H1 (cell line): Measurements from ENCODE around the gene DNAJC17. TPM values are rescaled to one million over a fixed set of nuclear protein-coding genes. Genes with fewer than 3 reads are reported as not detected.

Source experiments
- CTCF ChIA-PET: fragments of 300-600 bp; sonication (Branson Sonifier 250); formaldehyde crosslinking; loops from one replicate; lab custom pipeline; 2021; ENCODE audit not compliant: partially characterized antibody; lab: Charles Lee
- POLR2A ChIA-PET: fragments of 300-600 bp; sonication (Branson Sonifier 250); formaldehyde crosslinking; loops from one replicate; lab custom pipeline; 2021; ENCODE audit warnings: inconsistent platforms; ENCODE audit not compliant: partially characterized antibody; lab: Charles Lee
- DNase-seq, 2 experiments: peaks; one replicate each; pipeline versions ENCODE4 v3.0.0 to v3.0.0-alpha.2; 2010 to 2022; ENCODE audit warnings: low spot score in 2 of 2, low read depth in 1 of 2, mixed read lengths in 1 of 2
- FAIRE-seq: peaks from 2 replicates; lab custom pipeline; 2011; peaks lifted over from hg19 to GRCh38; lab: Jason Lieb, UNC
- H2AFZ ChIP-seq: 2 replicates; pipeline ENCODE4 v1.8.1; 2012; ENCODE audit warnings: low read length, inconsistent platforms
- H2AK5ac ChIP-seq: 2 replicates; pipeline ENCODE4 v1.6.1; 2013; ENCODE audit warnings: low read depth, low read length
- H2BK120ac ChIP-seq: replicated peaks from 2 replicates; pipeline ENCODE3; 2013; ENCODE audit warnings: low read depth, low read length, inconsistent platforms
- H2BK12ac ChIP-seq: 2 replicates; pipeline ENCODE4 v1.6.1; 2013; ENCODE audit warnings: low read depth, low read length
- H2BK15ac ChIP-seq: 2 replicates; pipeline ENCODE4 v1.6.1; 2013; ENCODE audit warnings: low read length
- H2BK20ac ChIP-seq: 2 replicates; pipeline ENCODE4 v1.6.1; 2013; ENCODE audit warnings: low read length
- H2BK5ac ChIP-seq: 2 replicates; pipeline ENCODE4 v1.6.1; 2013; ENCODE audit warnings: low read depth, low read length
- H3K14ac ChIP-seq: 2 replicates; pipeline ENCODE4 v1.6.1; 2013; ENCODE audit warnings: inconsistent platforms; ENCODE audit not compliant: insufficient read length
- H3K18ac ChIP-seq: 2 replicates; pipeline ENCODE4 v1.6.1; 2013; ENCODE audit warnings: low read length; ENCODE audit errors: extremely low read depth
- H3K23ac ChIP-seq: 2 replicates; pipeline ENCODE4 v1.6.1; 2013; ENCODE audit warnings: inconsistent platforms; ENCODE audit not compliant: insufficient read length
- H3K23me2 ChIP-seq: 2 replicates; pipeline ENCODE4 v1.6.1; 2013; ENCODE audit warnings: low read depth, low read length
- H3K27ac ChIP-seq: 2 replicates; pipeline ENCODE4 v1.6.1; 2011; ENCODE audit warnings: low read depth, low read length, inconsistent platforms
- H3K27me3 ChIP-seq, 4 experiments: replicated peaks in 1 of 4; 1 replicate in 1 of 4; 2 replicates in 3 of 4; pipeline versions ENCODE4 v1.6.1 to v1.8.1; 2011 to 2013; ENCODE audit warnings: low read length in 3 of 4, mild to moderate bottlenecking in 3 of 4, inconsistent platforms in 2 of 4, mixed read lengths in 2 of 4, moderate library complexity in 1 of 4; ENCODE audit not compliant: control insufficient read depth in 3 of 4, insufficient read depth in 3 of 4; ENCODE audit errors: extremely low read depth in 1 of 4
- H3K36me3 ChIP-seq, 4 experiments: 2 replicates each; pipeline versions ENCODE4 v1.6.1 to v1.8.1; 2011 to 2013; ENCODE audit warnings: mild to moderate bottlenecking in 4 of 4, low read length in 3 of 4, moderate library complexity in 2 of 4, control low read depth in 1 of 4, inconsistent platforms in 1 of 4; ENCODE audit not compliant: insufficient read depth in 4 of 4, control insufficient read depth in 2 of 4
- H3K4ac ChIP-seq: replicated peaks from 2 replicates; pipeline ENCODE3; 2013; ENCODE audit warnings: low read length, low read depth, mixed read lengths, inconsistent platforms; ENCODE audit not compliant: insufficient read length
- H3K4me1 ChIP-seq, 4 experiments: replicated peaks in 1 of 4; 1 replicate in 1 of 4; 2 replicates in 3 of 4; pipeline versions ENCODE4 v1.6.1 to v1.8.1; 2011 to 2013; ENCODE audit warnings: low read length in 3 of 4, inconsistent platforms in 2 of 4, mixed read lengths in 1 of 4; ENCODE audit not compliant: insufficient read depth in 4 of 4, control insufficient read depth in 3 of 4
- H3K4me2 ChIP-seq, 2 experiments: 2 replicates each; pipeline versions ENCODE4 v1.6.1 to v1.8.1; 2011 to 2013; ENCODE audit warnings: low read depth in 2 of 2, low read length in 2 of 2, control low read depth in 1 of 2, inconsistent platforms in 1 of 2, mild to moderate bottlenecking in 1 of 2; ENCODE audit not compliant: insufficient read depth in 1 of 2
- H3K4me3 ChIP-seq, 4 experiments: fragments of 200-600, 300-600 bp in 1 of 4; sonication (generic), shearing (Covaris generic), sonication (Bioruptor Twin) in 1 of 4; 2 replicates each; pipeline versions ENCODE4 v1.5.1 to v1.8.1; 2011 to 2016; ENCODE audit warnings: low read length in 4 of 4, low read depth in 3 of 4, control low read depth in 2 of 4, inconsistent platforms in 2 of 4, mild to moderate bottlenecking in 2 of 4, mixed read lengths in 1 of 4, moderate library complexity in 1 of 4; ENCODE audit not compliant: insufficient read depth in 2 of 4; ENCODE audit errors: extremely low read depth in 1 of 4
- H3K56ac ChIP-seq: replicated peaks from 2 replicates; pipeline ENCODE3; 2013; ENCODE audit warnings: low read depth, mild to moderate bottlenecking, mixed read lengths, low read length, inconsistent platforms; ENCODE audit not compliant: insufficient read length
- H3K79me1 ChIP-seq: 2 replicates; pipeline ENCODE4 v1.6.1; 2013; ENCODE audit warnings: low read depth, low read length, control low read depth
- H3K79me2 ChIP-seq, 2 experiments: 2 replicates each; pipeline versions ENCODE4 v1.6.1 to v1.8.1; 2012 to 2013; ENCODE audit warnings: low read length in 2 of 2, mild to moderate bottlenecking in 2 of 2, inconsistent platforms in 1 of 2; ENCODE audit not compliant: insufficient read depth in 2 of 2, control insufficient read depth in 1 of 2
- H3K9ac ChIP-seq, 4 experiments: replicated peaks in 1 of 4; 1 replicate in 1 of 4; 2 replicates in 3 of 4; pipeline versions ENCODE4 v1.6.1 to v1.8.1; 2011 to 2013; ENCODE audit warnings: low read depth in 3 of 4, low read length in 3 of 4, control low read depth in 2 of 4, mild to moderate bottlenecking in 2 of 4, moderate library complexity in 2 of 4, inconsistent platforms in 1 of 4; ENCODE audit errors: extremely low read depth in 1 of 4
- H3K9me3 ChIP-seq, 2 experiments: 2 replicates each; pipeline versions ENCODE4 v1.6.1 to v1.8.1; 2012 to 2013; ENCODE audit warnings: mild to moderate bottlenecking in 2 of 2, moderate library complexity in 2 of 2, control low read depth in 1 of 2, inconsistent platforms in 1 of 2, low read depth in 1 of 2, low read length in 1 of 2, mixed read lengths in 1 of 2; ENCODE audit not compliant: insufficient read depth in 2 of 2
- H4K20me1 ChIP-seq, 2 experiments: replicated peaks in 1 of 2; 2 replicates each; pipeline versions ENCODE3 to v1.8.1; 2011 to 2013; ENCODE audit warnings: inconsistent platforms in 2 of 2, low read length in 2 of 2, mild to moderate bottlenecking in 1 of 2; ENCODE audit not compliant: insufficient read depth in 2 of 2, control insufficient read depth in 1 of 2
- H4K5ac ChIP-seq: 2 replicates; pipeline ENCODE4 v1.6.1; 2013; ENCODE audit warnings: low read length, low read depth, mixed read lengths, inconsistent platforms; ENCODE audit not compliant: insufficient read length
- H4K8ac ChIP-seq: 2 replicates; pipeline ENCODE4 v1.8.0; 2013; ENCODE audit warnings: mild to moderate bottlenecking, moderate library complexity, low read length, inconsistent platforms; ENCODE audit not compliant: insufficient read depth; ENCODE audit errors: extremely low read depth
- H4K91ac ChIP-seq: replicated peaks from 2 replicates; pipeline ENCODE3; 2013; ENCODE audit warnings: low read length, mixed read lengths, inconsistent platforms; ENCODE audit not compliant: insufficient read length
- WGBS, 2 experiments: shearing (Covaris generic) in 1 of 2; methylation state at CpG; one replicate each; pipeline versions ENCODE4 v1.1.6 to v1.1.7; 2013 to 2015; ENCODE audit warnings: low lambda C conversion rate in 2 of 2, mixed read lengths in 2 of 2, inconsistent platforms in 1 of 2, low coverage in 1 of 2, missing lambda C conversion rate in 1 of 2; ENCODE audit not compliant: insufficient replicate concordance in 2 of 2, insufficient coverage in 1 of 2, insufficient read length in 1 of 2; ENCODE audit errors: extremely low coverage in 1 of 2, missing lambda C conversion rate in 1 of 2; 5-methylcytosine and 5-hydroxymethylcytosine counted together
- polyA plus RNA-seq, 7 experiments: library from polyadenylated mRNA; depleted of rRNA in 3 of 7; stranded (reverse) in 5 of 7; unstranded in 2 of 7; fragments of >200 nt in 5 of 7; fragments of 200-250 nt in 2 of 7; gene quantifications; 1 replicate in 5 of 7; 2 replicates in 1 of 7; 4 replicates in 1 of 7; pipeline versions ENCODE4 v1.2.1 to v1.2.3, GENCODE V29; 2011 to 2013; ENCODE audit warnings: missing spikeins in 2 of 7, mixed read lengths in 2 of 7
- total RNA-seq: library from RNA; stranded (reverse); fragmentation: NEBNext Ultra II Directional; extraction: Animal tissue kit (Norgen Biotek cat#: 25700); gene quantifications from 2 replicates; pipeline ENCODE4 v1.2.1, GENCODE V29; 2021
- TF ChIP-seq, protein P1 (sequence below): IDR thresholded peaks from 2 replicates; pipeline ENCODE4 v1.6.1; 2012; ENCODE audit warnings: inconsistent platforms
- TF ChIP-seq, protein P2 (sequence below): IDR thresholded peaks from 2 replicates; pipeline ENCODE4 v1.6.1; 2012; ENCODE audit warnings: inconsistent platforms

Gene DNAJC17
- total and polyA plus RNA-seq, 2 of the 8 experiments (the other 6 are each of a cell fraction or from before 2014, with no cell fraction given): 39.5 to 45.4 TPM

DNA sequence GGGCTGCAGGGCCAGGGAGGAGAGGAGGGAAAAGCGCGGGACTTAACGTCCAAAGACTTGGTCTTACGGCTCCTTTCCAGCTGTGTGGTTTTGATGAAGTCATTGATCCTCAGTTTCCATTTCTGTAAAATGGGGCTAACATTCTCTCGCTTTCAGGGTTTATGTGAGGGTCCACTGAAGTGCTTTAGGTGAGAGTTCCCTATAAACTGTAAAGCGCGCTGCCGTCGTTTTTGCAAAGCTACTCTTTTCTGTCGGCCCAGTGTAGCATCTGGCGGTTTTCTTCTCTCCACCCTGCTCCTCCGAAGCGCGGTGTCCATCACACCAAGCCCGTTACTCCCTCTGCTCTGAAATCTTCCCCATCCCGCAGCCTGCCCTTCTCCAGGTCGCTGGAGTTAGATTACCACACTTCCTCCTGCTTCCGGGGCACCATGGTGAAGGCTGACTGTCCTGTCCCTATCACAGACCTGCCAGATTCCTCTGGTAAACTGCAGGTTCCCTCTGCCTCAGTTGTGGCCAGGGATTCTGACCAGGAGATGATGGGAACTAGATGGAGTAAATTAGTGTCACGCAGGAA is 702 bp upstream of the DNAJC17 start:
- Histone ChIP-seq H3K4me3 (peak overlapping the region; percentile 58 to 99 (median 76)), H4K8ac (peak overlapping the region; percentile 29; the same call in 1 of the 2 replicates), H3K4me2 (peak overlapping the region; percentile 85 to 91), H3K4me1 (peaks cover 0 to 10% (median 5%) of the 10 kb centered on the region in 4 experiments; a peak in 5 of 7 replicates), H3K79me2 (no peaks in the 10 kb centered on the region; a peak in 1 of 4 replicates), H2BK15ac (0 out of 2 replicates have a peak overlapping the region, but pooled peaks have one; percentile 89), H3K23ac (no peak overlapping the region), H3K27ac (no peak overlapping the region; the same call in 1 of the 2 replicates), H3K9ac (no peak overlapping the region; a peak in 1 of 7 replicates), H2BK12ac (no peak overlapping the region), H2BK120ac (no peak overlapping the region), H3K18ac (peak overlapping the region; percentile 38; the same call in 1 of the 2 replicates), H3K23me2 (peaks cover 9% of the 10 kb centered on the region; the same call in 1 of the 2 replicates), H4K5ac (peak overlapping the region; percentile 71), H2AK5ac (no peak overlapping the region), H3K79me1 (no peaks in the 10 kb centered on the region), H3K4ac (no peak overlapping the region), H3K36me3 (peaks cover 0 to 2% (median 0%) of the 10 kb centered on the region in 4 experiments; a peak in 1 of 8 replicates), H4K91ac (peak overlapping the region; percentile 49), H3K14ac (no peak overlapping the region), H2BK5ac (peak overlapping the region; percentile 69), H2BK20ac (no peak overlapping the region), H3K27me3 (no peaks in the 10 kb centered on the region), H3K9me3 (no peaks in the 10 kb centered on the region), H3K56ac (no peak overlapping the region), H2AFZ (peak overlapping the region; percentile 91), H4K20me1 (no peaks in the 10 kb centered on the region)
- DNase-seq: no peak
- CTCF ChIA-PET: interaction anchor here (0.7 to 2.6 kb wide), 9 partner anchors 10 to 89 kb away, joined by 3 to 9 read pairs (median 5); partner anchors contain the start of gene RHOV
- no peak for FAIRE-seq
- 79% methylated on average over 16 of the region's 19 CpGs; no CpG with 5 or more reads in 1 of the 2 experiments for WGBS, 2 experiments
- POLR2A ChIA-PET: interaction anchor here (0.6 to 2.1 kb wide), 8 partner anchors 21 to 495 kb away, joined by 3 to 7 read pairs (median 4); partner anchors contain the start of genes RAD51, SPINT1 and VPS18
- TF ChIP-seq, protein P1, sequence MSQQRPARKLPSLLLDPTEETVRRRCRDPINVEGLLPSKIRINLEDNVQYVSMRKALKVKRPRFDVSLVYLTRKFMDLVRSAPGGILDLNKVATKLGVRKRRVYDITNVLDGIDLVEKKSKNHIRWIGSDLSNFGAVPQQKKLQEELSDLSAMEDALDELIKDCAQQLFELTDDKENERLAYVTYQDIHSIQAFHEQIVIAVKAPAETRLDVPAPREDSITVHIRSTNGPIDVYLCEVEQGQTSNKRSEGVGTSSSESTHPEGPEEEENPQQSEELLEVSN: peak; percentile 40; the same call in 1 of the 2 replicates
- TF ChIP-seq, protein P2, sequence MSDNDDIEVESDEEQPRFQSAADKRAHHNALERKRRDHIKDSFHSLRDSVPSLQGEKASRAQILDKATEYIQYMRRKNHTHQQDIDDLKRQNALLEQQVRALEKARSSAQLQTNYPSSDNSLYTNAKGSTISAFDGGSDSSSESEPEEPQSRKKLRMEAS: no peak; the same call in 1 of the 2 replicates
